Activated T-cell treated with anti-CD3 and anti-CD28 coated beads for 4 hours (primary cell): ENCODE results near the gene PRKG1.

ENCODE experiments used
- DNase-seq: peaks from one replicate; pipeline ENCODE4 v3.0.0-alpha.2; 2020

Gene PRKG1

DNA sequence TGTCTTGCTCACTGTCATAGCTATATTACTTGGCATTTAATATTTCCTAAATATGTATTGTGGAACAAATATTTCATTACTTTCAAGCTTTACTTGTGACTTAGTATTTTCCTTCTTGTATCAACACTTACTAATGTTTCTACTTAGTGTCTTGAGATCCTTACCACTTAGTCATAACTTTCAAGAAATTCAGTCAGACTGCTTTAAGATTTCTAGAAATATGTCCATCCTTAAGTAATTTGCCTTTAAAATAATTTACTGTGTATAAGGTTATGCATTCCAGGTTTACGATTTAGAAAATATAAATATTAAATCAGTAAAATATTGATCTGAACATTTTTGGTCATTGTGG lies 712.4 kb downstream of the PRKG1 start:
- no peak for DNase-seq

DNA sequence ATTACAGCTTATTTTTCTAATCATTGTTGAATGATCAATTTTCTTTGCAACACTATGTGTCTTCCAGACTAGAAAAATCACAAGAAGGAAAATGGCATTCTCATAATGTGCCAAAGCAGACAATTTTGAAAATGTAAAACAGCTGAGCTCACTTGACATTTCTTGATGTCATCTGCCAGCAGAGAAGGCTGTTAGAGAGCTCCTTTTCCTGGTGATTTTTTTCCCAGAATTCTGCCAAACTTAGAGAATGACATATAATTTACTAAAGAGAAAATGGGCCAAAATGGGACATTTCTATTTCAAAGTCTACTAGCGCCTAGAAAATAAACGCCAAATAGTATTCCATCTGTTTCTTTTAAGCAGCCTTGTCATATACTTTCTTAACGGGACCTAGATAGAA lies 714.0 kb downstream of the PRKG1 start:
- DNase-seq = no peak

DNA sequence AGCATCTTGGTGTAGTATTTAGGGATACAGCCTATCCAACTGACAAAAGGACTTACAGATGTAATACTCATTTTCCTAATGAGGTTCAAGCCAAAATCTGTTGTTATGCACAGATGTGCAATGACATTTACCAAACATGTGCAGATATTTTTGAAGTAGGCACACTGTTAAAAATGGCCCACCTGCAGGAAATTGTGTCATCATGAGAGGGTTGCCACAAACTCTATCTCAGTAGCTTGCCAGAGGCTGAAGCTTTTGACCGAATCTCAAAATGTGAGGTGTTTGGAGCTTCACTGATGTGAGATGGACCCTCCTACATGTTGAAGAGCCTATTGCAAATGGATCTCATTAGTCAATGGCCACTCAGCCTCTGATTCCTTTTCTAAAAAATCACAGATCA lies 714.8 kb downstream of the PRKG1 start:
- no peak for DNase-seq

DNA sequence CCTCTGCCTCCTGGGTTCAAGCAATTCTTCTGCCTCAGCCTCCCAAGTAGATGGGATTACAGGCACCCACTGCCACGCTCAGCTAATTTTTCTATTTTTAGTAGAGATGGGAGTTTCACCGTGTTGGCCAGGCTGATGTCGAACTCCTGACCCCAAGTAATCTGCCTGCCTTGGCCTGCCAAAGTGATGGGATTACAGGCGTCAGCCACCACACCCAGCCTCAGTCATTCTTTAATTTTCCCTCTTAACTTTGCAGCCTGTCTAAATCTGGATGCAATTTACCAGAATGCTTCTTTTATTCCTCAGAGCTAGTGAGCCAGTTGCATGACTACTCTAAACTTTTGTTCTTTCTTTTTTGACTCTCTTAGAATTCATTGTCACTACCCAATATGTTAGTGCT lies 715.6 kb downstream of the PRKG1 start:
- DNase-seq = no peak

DNA sequence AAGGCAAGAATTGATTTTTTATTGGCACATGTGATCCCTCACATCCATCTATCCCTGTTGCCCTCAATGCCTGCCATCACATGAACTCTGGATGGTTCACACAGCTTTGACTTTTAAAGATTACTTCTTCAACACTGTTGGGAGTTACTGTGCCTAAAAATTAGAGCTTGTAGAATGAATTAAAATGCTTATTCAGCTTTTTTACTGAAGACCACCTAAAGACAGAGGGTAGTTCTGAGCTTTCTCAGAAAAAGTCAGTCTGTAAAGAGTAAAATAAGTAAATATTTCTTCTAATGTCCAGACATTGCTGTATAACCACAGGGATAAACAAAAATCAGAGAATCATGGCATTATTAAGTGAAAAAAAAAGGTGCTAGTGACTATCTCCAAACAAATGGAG lies 718.4 kb downstream of the PRKG1 start:
- no peak for DNase-seq

DNA sequence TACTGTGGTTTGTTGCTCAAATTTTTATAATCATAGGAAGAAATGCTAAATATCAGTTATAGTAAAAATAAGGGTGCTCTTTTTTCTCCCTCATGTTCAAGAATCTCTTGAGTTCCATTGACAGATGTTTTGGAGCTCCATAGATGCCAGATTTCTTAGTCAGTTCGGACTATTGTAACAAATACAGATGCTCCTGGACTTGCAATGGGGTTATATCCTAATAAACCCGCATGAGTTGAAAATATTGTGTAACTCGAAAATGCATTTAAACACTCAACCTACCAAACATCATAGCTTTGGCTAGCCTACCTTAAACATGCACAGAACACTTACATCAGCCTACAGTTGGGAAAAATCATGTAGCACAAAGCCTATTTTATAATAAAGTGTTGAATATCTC lies 725.8 kb downstream of the PRKG1 start:
- no peak for DNase-seq

DNA sequence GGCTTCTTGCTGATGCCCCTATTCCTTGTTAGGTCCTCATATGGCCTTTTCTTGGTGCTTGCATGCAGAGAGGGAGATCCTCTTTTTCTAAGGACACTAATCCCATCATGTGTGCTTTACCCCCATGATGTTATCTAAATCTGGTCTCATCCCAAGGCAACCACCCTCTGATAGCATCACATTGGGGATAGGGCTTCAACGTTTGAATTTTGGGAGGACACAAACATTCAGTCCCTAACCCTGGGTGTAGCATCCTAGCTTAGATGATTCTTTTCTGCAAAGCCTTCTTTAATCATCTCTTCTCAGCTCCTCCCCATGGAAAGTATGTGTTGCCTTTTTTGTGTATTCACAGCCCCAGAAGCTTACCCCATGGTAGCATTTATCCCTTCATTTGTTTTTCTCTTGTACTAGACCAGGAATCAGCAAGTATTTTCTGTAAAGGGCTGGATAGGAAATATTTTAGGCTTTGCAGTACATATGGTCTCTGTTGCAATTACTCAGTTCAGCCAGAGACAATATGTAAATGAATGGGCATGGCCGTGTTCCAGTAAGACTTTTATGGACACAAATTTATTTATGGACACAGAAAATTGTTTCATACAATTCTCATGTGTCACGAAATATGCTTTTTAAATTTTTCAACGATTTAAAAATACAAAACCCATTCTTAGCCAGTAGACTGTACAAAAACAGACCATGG lies 726.6 kb downstream of the PRKG1 start:
- no peak for DNase-seq

DNA sequence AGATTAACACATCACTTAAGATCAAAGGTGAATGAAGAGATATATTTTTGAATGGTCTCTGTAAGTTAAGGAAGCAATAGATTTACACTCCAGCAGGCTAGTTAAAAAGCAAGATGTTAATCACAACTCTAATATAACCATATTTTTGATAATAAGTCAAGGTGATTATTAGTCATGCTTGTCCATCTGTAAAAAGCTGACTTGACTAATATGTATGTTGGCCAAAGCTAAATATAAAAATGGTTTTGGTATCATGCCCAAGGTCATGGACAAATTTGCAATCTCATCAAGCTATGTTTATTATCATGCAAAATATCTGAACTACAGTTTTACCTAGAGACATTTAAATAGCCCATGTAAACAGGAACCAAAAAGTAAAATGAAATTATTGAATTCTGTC lies 727.7 kb downstream of the PRKG1 start:
- DNase-seq = no peak

DNA sequence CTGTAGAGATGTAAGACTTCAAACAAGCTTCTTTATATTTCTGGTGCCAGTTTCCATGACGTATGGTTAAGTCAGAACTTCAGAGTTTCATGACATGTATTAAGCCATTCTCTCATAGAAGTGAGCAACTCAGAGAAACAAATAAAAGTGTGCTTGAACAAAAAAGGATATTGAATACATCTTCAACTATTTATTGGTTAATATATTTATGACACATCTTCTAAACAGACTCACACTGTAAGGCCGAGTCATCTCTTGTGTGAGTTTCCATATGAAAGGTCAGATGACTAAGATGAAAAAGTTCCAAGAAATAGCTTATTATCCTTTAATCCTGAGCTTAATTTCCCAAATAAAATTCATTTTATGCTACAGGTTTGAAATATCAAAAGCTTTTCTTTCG lies 730.6 kb downstream of the PRKG1 start:
- DNase-seq = no peak

DNA sequence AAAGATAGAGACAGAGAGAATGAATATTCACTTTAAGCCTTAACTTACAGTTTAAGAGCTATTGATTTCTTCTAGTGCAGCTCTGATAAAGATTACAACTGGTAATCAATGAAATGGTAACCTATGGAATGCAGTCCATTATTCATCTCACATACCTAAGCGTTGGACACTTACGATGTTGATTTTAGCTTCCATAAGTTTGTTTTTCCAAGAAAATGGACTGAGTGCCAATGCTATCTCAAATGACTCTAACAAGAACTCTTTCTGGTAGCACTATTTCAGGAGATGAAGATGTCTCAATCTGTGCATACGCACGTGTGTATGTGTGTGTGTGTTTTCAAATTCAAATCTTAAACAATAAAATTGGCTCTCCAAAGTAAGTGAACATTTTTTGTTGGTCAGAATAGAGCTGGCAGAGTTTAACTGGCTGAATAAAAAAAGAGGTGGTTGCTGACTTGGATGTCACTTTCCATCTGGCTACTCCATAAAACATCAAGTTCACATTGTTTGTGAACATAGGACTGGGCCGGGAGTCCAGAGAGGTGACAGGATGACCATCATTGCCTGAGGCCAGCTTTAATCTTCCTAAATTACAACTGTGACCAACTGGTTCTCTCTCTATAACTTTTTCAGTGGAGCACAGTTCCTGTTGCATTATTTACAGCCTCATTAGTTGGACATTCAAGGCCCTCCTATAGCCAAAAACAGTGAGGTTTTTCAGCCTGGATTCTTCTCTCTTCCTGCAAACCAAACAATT lies 732.0 kb downstream of the PRKG1 start:
- DNase-seq = no peak

DNA sequence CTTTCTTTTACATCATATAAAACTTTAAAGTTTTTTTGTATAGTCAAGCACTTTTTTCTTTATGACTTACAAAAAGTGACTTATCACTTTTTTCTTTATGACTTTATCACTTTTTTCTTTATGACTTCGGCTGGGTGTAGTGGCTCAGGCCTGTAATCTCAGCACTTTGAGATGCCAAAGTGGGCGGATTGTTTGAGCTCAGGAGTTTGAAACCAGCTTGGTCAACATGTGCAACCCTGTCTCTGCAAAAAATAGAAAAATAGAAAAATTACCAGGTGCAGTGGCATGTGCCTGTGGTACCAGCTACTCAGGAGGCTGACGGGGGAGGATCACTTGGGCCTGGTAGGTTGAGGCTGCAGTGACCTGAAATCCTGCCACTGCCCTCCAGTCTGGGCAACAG lies 733.9 kb downstream of the PRKG1 start:
- DNase-seq = no peak

DNA sequence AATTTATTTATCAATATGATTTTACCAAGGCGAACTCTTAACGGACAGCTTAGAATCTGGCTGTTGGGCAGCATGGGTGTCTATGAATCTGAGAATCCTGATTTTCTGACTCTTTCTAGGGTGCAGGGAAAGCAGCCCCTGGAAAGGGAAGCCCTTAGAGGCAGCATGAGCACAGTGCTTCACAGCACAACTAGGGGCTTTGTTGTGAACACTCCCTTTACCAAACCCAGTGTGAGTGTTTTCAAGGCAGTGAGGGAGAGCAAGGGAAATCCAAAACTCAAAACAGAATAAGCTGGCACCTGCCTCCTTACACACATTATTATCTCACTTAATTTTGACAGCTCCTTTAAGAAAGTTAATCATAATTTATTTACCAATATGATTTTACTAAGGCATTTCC lies 741.4 kb downstream of the PRKG1 start:
- no peak for DNase-seq

DNA sequence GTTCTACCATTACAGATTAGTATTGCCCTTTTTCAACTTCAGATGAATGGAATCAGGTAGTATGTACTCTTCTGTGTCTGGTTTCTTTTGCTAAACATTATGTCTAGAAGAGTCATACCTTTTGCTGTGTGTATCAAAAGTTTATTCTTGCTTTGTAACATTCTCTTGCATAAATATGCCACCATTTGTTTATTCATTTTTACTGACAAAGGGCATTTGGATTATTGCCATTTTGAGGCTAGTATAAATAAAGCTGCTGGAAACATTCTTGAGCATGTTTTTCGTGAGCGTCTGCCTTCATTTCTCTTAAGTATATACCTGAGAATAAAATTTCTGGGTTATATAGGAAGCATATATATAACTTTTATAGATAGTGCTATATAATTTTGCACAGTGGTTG lies 746.8 kb downstream of the PRKG1 start:
- no peak for DNase-seq

DNA sequence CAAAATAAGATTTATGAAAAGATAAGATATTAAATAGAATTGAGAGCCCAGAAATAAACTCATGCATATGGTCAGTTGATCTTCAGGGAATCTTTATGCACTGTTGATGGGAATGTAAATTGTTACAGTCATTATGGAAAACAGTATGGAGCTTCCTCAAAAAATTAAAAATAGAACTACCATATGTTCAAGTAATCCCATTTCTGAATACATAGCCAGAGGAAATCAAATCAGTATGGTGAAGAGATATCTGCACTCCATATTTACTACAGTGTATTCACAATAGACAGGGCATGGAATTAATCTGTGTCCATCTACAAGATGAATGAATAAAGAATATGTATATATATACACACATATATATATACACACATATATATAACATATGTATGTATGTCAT lies 747.5 kb downstream of the PRKG1 start:
- DNase-seq = no peak

DNA sequence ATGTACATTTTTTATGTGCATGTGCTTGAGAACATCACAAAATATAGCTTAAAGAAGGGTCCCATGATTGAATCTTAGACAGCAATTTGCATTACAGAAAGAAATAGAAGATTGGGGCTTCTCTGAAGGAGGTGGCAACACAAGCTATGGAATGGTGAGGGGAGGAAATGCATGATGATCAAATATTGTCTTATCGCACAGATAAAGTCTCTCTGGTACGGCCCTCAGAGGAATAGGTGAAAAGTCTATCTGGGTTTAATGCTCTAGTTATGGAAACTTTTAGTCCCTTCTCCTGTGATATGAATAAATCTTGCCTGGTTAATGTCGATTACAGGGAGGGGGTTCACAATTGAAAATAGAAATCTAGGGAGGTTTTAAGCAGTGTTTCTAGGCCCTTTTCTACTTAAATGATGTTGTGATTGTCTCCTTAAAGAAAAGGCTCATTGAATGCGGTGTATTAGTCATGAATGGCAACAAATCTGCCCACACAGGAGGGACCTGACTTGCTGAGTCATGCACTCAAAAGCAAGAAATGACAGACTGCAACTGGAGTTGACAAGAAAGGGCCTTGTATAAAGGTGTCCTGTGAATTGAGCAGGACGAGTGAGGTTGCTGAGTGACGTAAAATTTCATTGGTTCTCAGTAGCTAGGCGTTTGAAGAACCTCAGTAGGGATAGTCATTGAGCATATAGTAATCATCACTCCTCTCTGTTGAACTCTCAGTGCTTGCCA lies 758.5 kb downstream of the PRKG1 start:
- no peak for DNase-seq

DNA sequence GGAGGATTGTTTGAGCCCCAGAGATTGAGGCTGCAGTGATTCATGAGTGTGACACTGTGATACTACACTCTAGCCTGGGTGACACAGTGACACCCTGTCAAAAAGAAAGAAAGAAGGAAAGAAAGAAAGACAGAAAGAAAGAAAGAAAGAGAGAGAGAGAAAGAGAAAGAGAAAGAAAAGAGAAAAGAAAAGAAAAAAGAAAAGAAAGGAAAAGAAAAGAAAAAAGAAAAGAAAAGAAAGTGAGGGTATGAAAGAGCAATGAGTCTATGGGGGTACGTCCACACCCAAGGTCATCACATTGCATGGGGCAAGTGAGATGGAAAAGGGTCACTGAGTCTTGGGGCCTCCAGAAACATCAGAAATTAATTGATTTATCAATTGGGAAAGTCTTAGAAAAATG lies 760.3 kb downstream of the PRKG1 start:
- DNase-seq = no peak

DNA sequence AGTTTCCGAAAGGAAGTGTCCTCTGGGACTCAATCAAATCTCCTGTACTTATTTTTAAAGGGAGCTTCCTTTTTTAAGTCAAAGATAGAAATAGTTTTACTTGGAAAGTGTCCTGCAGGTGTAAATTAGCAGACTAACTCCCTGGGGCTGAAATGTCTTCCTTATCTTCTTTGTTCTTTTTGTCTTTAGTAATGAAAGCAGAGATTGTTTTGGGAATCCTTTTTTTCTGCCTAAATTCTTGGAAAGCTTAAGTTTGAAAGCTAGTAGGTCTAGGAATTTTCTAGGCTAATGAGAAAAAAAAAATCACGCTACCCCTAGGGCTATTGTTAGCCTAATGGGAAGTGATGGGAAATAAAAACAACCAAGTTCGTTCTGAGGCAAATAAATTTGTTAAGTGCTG lies 764.2 kb downstream of the PRKG1 start:
- no peak for DNase-seq

DNA sequence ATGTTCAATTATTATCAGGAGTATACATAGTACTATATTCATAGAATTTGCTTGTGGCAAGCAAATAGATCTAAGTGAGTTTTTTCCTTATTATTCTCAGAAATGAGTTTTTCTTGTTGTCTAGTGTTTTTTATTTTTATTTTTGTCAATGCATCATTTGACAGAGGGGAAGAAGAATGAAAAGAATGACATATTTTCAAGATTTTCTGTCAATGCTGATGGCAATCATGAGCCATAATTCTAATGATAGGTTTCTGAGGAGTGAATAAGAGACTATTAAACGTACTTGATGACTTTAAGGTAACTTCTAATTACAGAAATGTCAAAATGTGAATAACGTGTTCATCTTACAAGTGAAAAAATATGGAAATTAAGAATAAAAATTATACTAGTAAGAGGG lies 769.7 kb downstream of the PRKG1 start:
- no peak for DNase-seq

DNA sequence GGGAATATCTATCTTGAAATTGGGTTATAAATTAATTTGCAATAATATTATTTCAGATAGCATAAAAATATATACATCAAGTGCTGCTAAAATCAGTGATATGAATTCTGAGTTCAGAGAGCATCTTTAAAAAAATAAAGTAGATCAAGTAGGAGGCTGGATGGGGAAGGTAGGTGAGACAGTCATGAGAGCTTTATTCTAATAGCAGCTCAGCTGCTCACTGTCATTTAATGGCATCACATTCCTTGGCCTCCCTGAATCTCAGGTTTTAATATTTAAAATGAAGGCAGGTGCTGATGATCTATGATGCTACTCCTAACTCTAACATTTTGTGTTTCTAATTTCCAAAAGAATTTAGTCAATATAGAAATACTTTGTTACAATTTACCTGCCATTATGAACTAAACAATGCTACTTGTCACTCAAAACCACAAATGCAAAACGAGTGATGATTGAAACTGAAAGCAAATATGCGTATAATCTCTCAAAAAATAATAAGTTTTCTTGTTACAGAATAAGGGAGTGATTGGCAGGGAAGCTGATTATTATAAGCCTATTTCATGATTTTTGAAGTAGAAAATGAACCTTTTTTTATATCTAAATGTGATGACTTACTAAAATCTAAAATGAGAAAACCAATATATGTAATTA lies 772.7 kb downstream of the PRKG1 start:
- DNase-seq = no peak

DNA sequence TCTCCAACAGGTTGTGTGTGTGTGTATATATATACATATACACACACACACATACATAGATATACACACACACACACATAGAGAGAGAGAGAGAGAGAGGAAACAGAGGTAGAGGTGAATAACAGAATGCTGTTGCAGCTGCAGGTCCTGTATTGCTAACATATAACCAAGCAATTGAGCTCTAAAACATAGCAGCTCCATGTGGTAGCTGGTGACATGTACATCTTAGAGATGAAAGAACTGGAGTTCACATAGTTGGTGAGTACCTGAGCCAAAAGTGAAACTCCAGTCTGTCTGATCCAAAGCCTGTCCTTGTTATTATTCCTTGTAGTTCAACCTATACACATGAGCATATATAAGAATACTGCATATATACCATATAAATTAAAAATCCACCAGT lies 778.0 kb downstream of the PRKG1 start:
- DNase-seq = no peak

DNA sequence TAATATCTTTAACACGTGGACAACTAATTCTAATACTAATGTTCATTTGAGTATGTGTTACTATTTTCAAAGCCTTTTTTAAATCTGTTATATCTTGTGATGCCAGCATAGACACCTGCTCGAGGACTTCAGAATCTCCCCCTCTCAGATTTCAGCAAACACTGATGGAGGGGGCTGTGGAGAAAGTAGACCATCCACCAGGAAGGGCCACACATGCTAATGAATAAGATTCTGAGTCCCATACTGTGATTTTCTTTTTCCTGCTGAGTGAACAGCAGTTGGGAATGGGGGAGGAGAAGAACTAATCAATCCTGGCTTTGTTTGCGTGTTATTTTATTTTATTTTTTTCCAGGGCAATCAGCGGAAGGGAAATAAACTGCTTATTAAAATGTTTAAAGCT lies 783.0 kb downstream of the PRKG1 start:
- no peak for DNase-seq

DNA sequence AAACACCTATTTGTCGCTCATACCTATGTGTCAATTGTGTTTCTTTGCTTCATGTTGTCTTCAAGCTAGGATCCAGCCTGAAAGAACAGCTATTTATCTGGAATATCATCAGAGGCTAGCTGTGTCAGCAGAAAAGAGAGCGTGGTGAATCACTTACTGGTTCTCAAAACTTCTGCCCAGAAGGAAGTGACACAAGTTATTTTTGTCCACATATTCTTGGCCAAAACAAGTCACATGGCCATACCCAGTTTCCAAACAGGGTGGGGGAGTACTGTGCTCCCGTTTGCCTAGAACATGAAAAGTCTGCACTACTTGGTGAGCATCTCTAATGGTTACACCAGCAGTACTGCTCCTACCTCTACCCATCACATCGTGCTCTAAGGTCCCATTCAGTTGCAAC lies 786.0 kb downstream of the PRKG1 start:
- no peak for DNase-seq

DNA sequence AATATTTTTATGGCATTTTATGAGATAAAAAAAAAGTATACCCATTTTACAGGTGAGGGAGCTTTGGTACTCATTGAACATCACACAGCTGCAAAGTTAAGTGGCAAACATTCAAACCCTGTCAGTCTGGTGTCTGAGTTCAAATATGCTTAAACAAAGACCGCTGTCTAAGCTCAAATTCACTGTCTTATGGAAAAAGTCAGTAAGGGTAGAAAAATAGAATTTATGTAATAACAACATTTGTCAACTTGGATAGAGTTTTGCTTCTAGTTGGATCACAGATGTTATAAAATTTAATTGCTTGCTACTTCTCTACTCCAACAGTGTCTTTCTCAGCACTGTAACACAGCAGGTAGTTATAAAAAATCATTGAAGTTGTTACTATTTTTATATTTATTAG lies 786.8 kb downstream of the PRKG1 start:
- no peak for DNase-seq

DNA sequence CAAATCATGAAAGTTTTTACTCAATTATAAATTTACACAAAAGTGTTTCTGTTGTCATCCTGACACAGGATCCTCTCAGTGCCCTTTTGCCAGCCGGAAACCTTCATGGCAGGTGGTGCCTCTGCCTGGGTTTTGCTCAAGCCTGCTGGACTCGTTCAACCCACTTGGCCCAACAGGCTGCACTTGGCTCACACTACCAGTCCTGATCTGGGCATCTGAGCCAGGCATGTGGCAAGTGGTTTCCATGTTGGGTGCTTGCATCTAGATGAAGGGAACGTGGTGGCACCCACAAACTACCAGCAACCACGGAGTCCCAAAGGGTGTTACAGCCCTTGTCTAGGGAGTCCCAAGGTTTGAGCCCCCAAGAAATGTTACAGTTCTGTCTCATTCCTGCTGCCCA lies 787.4 kb downstream of the PRKG1 start:
- no peak for DNase-seq
